Pulmonary artery endothelial cell (primary cell): Measurements from ENCODE around the gene NBPF15. TPM values are rescaled to one million over a fixed set of nuclear protein-coding genes. Genes with fewer than 3 reads are reported as not detected.

Experiments
- total RNA-seq: library from RNA; depleted of rRNA; stranded (reverse); fragments of >200 nt; gene quantifications from 2 replicates; pipeline ENCODE4 v1.2.3, GENCODE V29; 2014

Gene NBPF15
- total RNA-seq, 1 donor from 2014 or later = 43.7 TPM

Other genes starting within 250 kb of the NBPF15 start
- not detected in 2 replicates for gene PPIAL4E, start 88.0 kb downstream of the NBPF15 start, total RNA-seq
- gene PPIAL4F, start 131.2 kb upstream of the NBPF15 start, total RNA-seq = not detected in 2 replicates